Vagina (tissue), 2 donors: Measurements from ENCODE around the gene C5AR1. TPM values are rescaled to one million over a fixed set of nuclear protein-coding genes. Genes with fewer than 3 reads are reported as not detected.

Experiments used
- DNase-seq, 2 donors: peaks; one replicate each; pipeline ENCODE4 v3.0.0-alpha.2; 2017; ENCODE audit errors: extremely low spot score in 2 of 2
- H3K27ac ChIP-seq: fragments of 200-600 bp; sonication (generic); one replicate; pipeline ENCODE4 v1.5.1; 2019
- H3K27me3 ChIP-seq: fragments of 200-600 bp; sonication (generic); one replicate; pipeline ENCODE4 v1.5.1; 2019
- H3K36me3 ChIP-seq, 2 donors: fragments of 200-600 bp; sonication (generic); one replicate each; pipeline ENCODE4 v1.5.1; 2017 to 2019
- H3K4me1 ChIP-seq: fragments of 200-600 bp; sonication (generic); one replicate; pipeline ENCODE4 v1.5.1; 2019
- H3K4me3 ChIP-seq, 2 donors: fragments of 200-600 bp; sonication (generic); 1 replicate in 1 of 2; 2 replicates in 1 of 2; pipeline ENCODE4 v1.5.1; 2016 to 2019
- H3K9me3 ChIP-seq: fragments of 200-600 bp; sonication (generic); one replicate; pipeline ENCODE4 v1.5.1; 2019
- POLR2A ChIP-seq, 2 donors: fragments of 450-650 bp; IDR thresholded peaks; one replicate each; pipeline ENCODE4 v1.6.1; 2017; ENCODE audit warnings: antibody characterized with exemption in 2 of 2, mild to moderate bottlenecking in 2 of 2, moderate library complexity in 2 of 2
- POLR2AphosphoS5 ChIP-seq, 2 donors: sonication (generic); formaldehyde crosslinking; IDR thresholded peaks; one replicate each; pipeline ENCODE4 v1.9.0; 2017; ENCODE audit warnings: antibody characterized with exemption in 2 of 2, mild to moderate bottlenecking in 2 of 2, low read depth in 1 of 2; ENCODE audit not compliant: insufficient read depth in 1 of 2
- intact Hi-C: fragments of 100-400 bp; cut with DNase I; formaldehyde crosslinking; loops from one replicate; pipeline ENCODE4 v1.15.1; 2023
- total RNA-seq: library from RNA; depleted of rRNA; stranded (reverse); fragments of >200 nt; gene quantifications from one replicate; pipeline ENCODE4 v1.2.3, GENCODE V29; 2016
- TF ChIP-seq, protein P1 (sequence below), 3 experiments: fragments of 450-650 bp in 2 of 3; fragments of 200-600 bp in 1 of 3; sonication (generic) in 1 of 3; IDR thresholded peaks; one replicate each; pipeline ENCODE4 v1.5.1; 2017 to 2019; ENCODE audit warnings: antibody characterized with exemption in 3 of 3, mild to moderate bottlenecking in 2 of 3, moderate library complexity in 2 of 3

C5AR1 gene
- total RNA-seq, 1 donor from 2014 or later, result 12.5 TPM

DNA sequence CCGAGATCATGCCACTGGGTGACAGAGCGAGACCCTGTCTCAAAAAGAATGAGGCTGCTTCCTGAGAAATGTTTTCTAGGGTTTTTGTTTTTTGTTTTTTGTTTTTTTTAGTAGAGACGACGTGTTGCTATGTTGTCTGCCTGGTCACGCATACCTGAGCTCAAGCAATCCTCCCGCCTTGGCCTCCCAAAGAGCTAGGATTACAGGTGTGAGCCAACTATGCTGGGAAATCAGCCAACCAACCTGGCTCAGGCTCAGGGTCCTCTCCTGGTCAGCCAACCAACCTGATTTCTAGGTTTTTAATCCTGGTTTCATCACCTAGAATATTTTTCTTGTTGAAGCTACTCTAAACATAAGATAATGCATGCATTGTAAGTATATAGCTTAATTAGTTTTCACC, 47.2 kb downstream of the C5AR1 start:
- no peak overlapping the region for H3K27ac ChIP-seq
- H3K9me3 ChIP-seq, result no peaks in the 10 kb centered on the region
- intact Hi-C loops, result no loop called here
- H3K4me1 ChIP-seq, result no peaks in the 10 kb centered on the region
- no peak overlapping the region for H3K4me3 ChIP-seq
- TF ChIP-seq, protein P1, sequence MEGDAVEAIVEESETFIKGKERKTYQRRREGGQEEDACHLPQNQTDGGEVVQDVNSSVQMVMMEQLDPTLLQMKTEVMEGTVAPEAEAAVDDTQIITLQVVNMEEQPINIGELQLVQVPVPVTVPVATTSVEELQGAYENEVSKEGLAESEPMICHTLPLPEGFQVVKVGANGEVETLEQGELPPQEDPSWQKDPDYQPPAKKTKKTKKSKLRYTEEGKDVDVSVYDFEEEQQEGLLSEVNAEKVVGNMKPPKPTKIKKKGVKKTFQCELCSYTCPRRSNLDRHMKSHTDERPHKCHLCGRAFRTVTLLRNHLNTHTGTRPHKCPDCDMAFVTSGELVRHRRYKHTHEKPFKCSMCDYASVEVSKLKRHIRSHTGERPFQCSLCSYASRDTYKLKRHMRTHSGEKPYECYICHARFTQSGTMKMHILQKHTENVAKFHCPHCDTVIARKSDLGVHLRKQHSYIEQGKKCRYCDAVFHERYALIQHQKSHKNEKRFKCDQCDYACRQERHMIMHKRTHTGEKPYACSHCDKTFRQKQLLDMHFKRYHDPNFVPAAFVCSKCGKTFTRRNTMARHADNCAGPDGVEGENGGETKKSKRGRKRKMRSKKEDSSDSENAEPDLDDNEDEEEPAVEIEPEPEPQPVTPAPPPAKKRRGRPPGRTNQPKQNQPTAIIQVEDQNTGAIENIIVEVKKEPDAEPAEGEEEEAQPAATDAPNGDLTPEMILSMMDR (IDR thresholded peaks at IDR 0.05), result no peak
- TF ChIP-seq POLR2AphosphoS5 (IDR thresholded peaks at IDR 0.05; ENCODE audit: insufficient read depth in 1 of 2, low read depth in 1 of 2), result no peak
- TF ChIP-seq POLR2A (IDR thresholded peaks at IDR 0.05), result no peak
- no peak for DNase-seq
- H3K36me3 ChIP-seq, result peaks cover 0 to 88% of the 10 kb centered on the region in 2 donors
- no peaks in the 10 kb centered on the region for H3K27me3 ChIP-seq

DNA sequence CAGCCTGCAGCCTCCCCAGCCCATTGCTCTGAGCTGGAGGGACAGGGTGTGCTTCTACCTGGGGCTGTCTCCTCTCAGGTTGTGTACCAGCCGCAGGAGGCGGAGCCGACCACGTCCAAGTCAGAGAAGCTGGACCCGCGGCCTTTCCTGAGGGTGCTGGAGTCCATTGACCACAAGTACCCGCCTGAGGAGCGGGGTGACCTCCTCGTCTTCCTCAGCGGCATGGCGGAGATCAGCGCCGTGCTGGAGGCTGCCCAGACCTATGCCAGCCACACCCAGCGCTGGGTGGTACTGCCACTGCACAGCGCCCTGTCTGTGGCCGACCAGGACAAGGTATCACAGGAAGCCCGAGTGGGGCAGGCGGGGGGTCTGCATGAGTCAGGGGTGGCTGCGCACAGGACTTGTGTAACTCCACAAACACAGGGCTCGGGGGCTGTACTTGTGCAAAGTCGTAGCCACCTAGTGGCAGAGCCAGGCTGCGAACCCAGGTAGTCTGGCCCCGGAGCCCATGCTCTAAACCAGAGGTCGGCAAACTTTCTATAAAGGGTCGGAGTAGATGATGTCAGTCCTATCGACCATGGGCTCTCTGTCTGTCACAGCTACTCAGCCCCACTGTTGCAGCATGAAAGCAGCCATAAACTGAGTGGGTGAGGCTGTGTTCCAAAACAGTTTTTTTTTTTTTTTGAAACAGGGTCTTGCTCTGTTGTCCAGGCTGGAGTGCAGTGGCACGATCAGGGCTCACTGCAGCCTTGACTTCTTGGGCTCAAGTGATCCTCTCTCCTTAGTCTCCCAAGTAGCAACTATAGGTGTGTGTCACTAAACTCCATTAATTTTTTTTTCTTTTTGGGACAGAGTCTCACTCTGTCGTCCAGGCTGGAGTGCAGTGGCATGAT, 48.4 kb downstream of the C5AR1 start:
- intact Hi-C loops, result no loop called here

DNA sequence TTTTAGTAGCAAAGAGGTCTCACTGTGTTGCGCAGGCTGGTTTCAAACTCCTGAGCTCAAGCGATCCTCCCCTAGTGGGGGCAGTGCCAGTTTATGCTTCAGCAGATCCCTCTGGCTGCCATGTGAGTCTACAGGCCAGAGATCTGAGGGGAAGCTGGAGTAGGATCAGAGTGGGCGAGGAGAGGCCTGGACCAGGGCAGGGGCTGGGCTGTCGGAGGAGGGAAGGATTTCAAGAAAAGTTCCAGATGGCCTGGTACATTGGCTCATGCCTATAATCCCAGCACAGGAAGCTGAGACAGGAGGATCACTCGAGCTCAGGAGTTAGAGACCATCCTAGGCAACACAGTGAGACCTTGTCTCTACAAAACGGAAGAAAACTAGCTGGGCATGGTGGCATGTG, 49.3 kb downstream of the C5AR1 start:
- Histone ChIP-seq H3K4me1 (no peaks in the 10 kb centered on the region), H3K9me3 (no peaks in the 10 kb centered on the region), H3K27me3 (no peaks in the 10 kb centered on the region), H3K4me3 (no peak overlapping the region), H3K27ac (no peak overlapping the region), H3K36me3 (peaks cover 0 to 95% of the 10 kb centered on the region in 2 donors)
- TF ChIP-seq, protein P1 (IDR thresholded peaks at IDR 0.05), result no peak
- TF ChIP-seq POLR2AphosphoS5 (IDR thresholded peaks at IDR 0.05; ENCODE audit: insufficient read depth in 1 of 2, low read depth in 1 of 2) (no peak), POLR2A (IDR thresholded peaks at IDR 0.05) (no peak)
- intact Hi-C loops, result no loop called here
- DNase-seq, result no peak

More for the DNA sequence above, 48.4 kb downstream of the C5AR1 start:
- Histone ChIP-seq H3K27ac (no peak overlapping the region), H3K9me3 (no peaks in the 10 kb centered on the region), H3K4me1 (no peaks in the 10 kb centered on the region), H3K4me3 (no peak overlapping the region), H3K27me3 (no peaks in the 10 kb centered on the region), H3K36me3 (peaks cover 0 to 93% of the 10 kb centered on the region in 2 donors)
- TF ChIP-seq, protein P1 (IDR thresholded peaks at IDR 0.05), result no peak
- TF ChIP-seq POLR2AphosphoS5 (IDR thresholded peaks at IDR 0.05; ENCODE audit: insufficient read depth in 1 of 2, low read depth in 1 of 2) (no peak), POLR2A (IDR thresholded peaks at IDR 0.05) (no peak)
- DNase-seq, result no peak

DNA sequence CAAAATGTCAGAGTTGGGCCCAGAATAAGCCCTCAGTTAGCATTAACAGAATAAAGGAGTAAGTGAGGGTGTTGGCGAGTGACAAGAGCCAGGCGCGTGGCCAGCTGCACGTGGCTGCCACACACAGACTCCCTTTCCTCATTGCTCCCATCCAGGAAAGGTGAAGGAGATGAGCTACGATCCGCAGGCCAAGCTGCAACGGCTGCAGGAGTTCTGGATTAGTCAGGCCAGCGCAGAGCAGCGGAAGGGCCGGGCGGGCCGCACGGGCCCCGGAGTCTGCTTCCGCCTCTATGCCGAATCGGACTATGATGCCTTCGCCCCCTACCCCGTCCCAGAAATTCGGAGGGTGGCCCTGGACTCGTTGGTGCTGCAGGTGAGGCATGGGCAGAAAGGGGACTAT, 52.7 kb downstream of the C5AR1 start:
- DNase-seq, result no peak
- H3K36me3 ChIP-seq, result peaks cover 0 to 84% of the 10 kb centered on the region in 2 donors
- intact Hi-C loops, result no loop called here
- TF ChIP-seq, protein P1 (IDR thresholded peaks at IDR 0.05), result no peak
- TF ChIP-seq POLR2AphosphoS5 (IDR thresholded peaks at IDR 0.05; ENCODE audit: insufficient read depth in 1 of 2, low read depth in 1 of 2) (no peak), POLR2A (IDR thresholded peaks at IDR 0.05) (no peak)
- H3K27ac ChIP-seq, result no peak overlapping the region
- H3K4me1 ChIP-seq, result no peaks in the 10 kb centered on the region
- no peaks in the 10 kb centered on the region for H3K27me3 ChIP-seq
- H3K4me3 ChIP-seq, result no peak overlapping the region
- H3K9me3 ChIP-seq, result no peaks in the 10 kb centered on the region
